PC-9 (cell line): Measurements from ENCODE around the gene WDR38.

Experiments used
- CTCF ChIP-seq: fragments of 200-600 bp; sonication (generic); conservative IDR thresholded peaks from 2 replicates; pipeline ENCODE4 v1.6.1; 2017; ENCODE audit warnings: mixed run types, antibody characterized with exemption, mild to moderate bottlenecking, moderate library complexity
- EZH2 ChIP-seq: fragments of 200-600 bp; sonication (generic); IDR thresholded peaks from 2 replicates; pipeline ENCODE4 v1.8.0; 2017; ENCODE audit warnings: antibody characterized with exemption, low read depth

GRCh38 chr9:124820698-124821623 is 32.3 kb upstream of the WDR38 start:
- TF ChIP-seq CTCF (no peak), EZH2 (no peak)
